HepG2 (cell line): ENCODE results near the gene PPP2R5B. TPM values are rescaled to one million over a fixed set of nuclear protein-coding genes. Genes with fewer than 3 reads are reported as not detected.

ENCODE experiments used
- AGO1 ChIP-seq: fragments of 200-400 bp; formaldehyde crosslinking; IDR thresholded peaks from 2 replicates; pipeline ENCODE4 v1.6.1; 2017; ENCODE audit warnings: mild to moderate bottlenecking, low read depth, low read length, moderate library complexity; ENCODE audit not compliant: poor library complexity, severe bottlenecking
- ERF ChIP-seq: IDR thresholded peaks from 2 replicates; pipeline ENCODE4 v1.6.1; 2018; ENCODE audit warnings: missing biosample characterization, missing genetic modification reagents
- NR1H2 ChIP-seq: sonication (generic); formaldehyde crosslinking; IDR thresholded peaks from 2 replicates; pipeline ENCODE4 v1.8.1; 2022; ENCODE audit warnings: low read depth, missing genetic modification reagents, borderline replicate concordance
- NR2C2 ChIP-seq: sonication (generic); formaldehyde crosslinking; IDR thresholded peaks from 2 replicates; pipeline ENCODE4 v1.4.0; 2020; ENCODE audit warnings: missing genetic modification reagents, mild to moderate bottlenecking, moderate library complexity, borderline replicate concordance
- PHF21A ChIP-seq: sonication (generic); formaldehyde crosslinking; IDR thresholded peaks from 2 replicates; pipeline ENCODE4 v1.5.0; 2020; ENCODE audit warnings: mild to moderate bottlenecking, missing genetic modification reagents
- RERE ChIP-seq: IDR thresholded peaks from 2 replicates; pipeline ENCODE4 v1.6.1; 2016; ENCODE audit warnings: low read depth, missing genetic modification reagents, missing compliant biosample characterization
- SP1 ChIP-seq, 2 experiments: fragments of 450-650 bp in 1 of 2; sonication (generic) in 1 of 2; formaldehyde crosslinking in 1 of 2; IDR thresholded peaks; 2 replicates each; pipeline versions ENCODE4 v1.4.0 to v1.6.1; 2016 to 2020; ENCODE audit warnings: missing genetic modification reagents in 1 of 2
- THAP8 ChIP-seq: sonication (generic); formaldehyde crosslinking; IDR thresholded peaks from 2 replicates; pipeline ENCODE4 v1.5.1; 2020; ENCODE audit warnings: missing genetic modification reagents, mild to moderate bottlenecking, borderline replicate concordance
- ZNF225 ChIP-seq: sonication (generic); formaldehyde crosslinking; IDR thresholded peaks from 2 replicates; pipeline ENCODE4 v1.4.0; 2020; ENCODE audit warnings: mild to moderate bottlenecking, missing genetic modification reagents
- ZNF335 ChIP-seq: sonication (generic); formaldehyde crosslinking; IDR thresholded peaks from 2 replicates; pipeline ENCODE4 v1.4.0; 2020; ENCODE audit warnings: missing genetic modification reagents
- ZNF343 ChIP-seq: sonication (generic); formaldehyde crosslinking; IDR thresholded peaks from 2 replicates; pipeline ENCODE4 v1.4.0; 2020; ENCODE audit warnings: mild to moderate bottlenecking, missing genetic modification reagents
- ZNF749 ChIP-seq: sonication (generic); formaldehyde crosslinking; IDR thresholded peaks from 2 replicates; pipeline ENCODE4 v1.8.0; 2022; ENCODE audit warnings: mild to moderate bottlenecking, missing genetic modification reagents, moderate library complexity, borderline replicate concordance
- ZNF776 ChIP-seq: sonication (generic); formaldehyde crosslinking; IDR thresholded peaks from 2 replicates; pipeline ENCODE4 v1.4.0; 2020; ENCODE audit warnings: mild to moderate bottlenecking, missing genetic modification reagents
- ZNF782 ChIP-seq: sonication (generic); formaldehyde crosslinking; IDR thresholded peaks from 2 replicates; pipeline ENCODE4 v1.4.0; 2020; ENCODE audit warnings: missing genetic modification reagents, mild to moderate bottlenecking, borderline replicate concordance
- polyA plus RNA-seq, 8 experiments: library from polyadenylated mRNA; depleted of rRNA in 3 of 8; stranded (reverse) in 7 of 8; unstranded in 1 of 8; fragments of >200 nt; fragmentation: Illumina TruSeq in 4 of 8; extraction: Trizol in 4 of 8; gene quantifications; 2 replicates each; pipeline versions ENCODE4 v1.2.1 to v1.2.3, GENCODE V29; 2011 to 2016; ENCODE audit warnings: low read depth in 4 of 8, missing spikeins in 1 of 8, mixed read lengths in 1 of 8; ENCODE audit not compliant: insufficient read depth in 1 of 8
- total RNA-seq, 5 experiments: library from RNA; depleted of rRNA; stranded (reverse); fragments of >200 nt; fragmentation: Illumina TruSeq; extraction: Trizol; gene quantifications; 2 replicates each; pipeline ENCODE4 v1.2.3, GENCODE V29; 2016; ENCODE audit warnings: low read depth in 1 of 5
- TF ChIP-seq, protein P1 (sequence below): sonication (generic); formaldehyde crosslinking; IDR thresholded peaks from 2 replicates; pipeline ENCODE4; 2020; ENCODE audit warnings: missing genetic modification reagents, mild to moderate bottlenecking, borderline replicate concordance
- TF ChIP-seq, protein P2 (sequence below): sonication (generic); formaldehyde crosslinking; IDR thresholded peaks from 2 replicates; pipeline ENCODE4 v1.5.0; 2020; ENCODE audit warnings: missing genetic modification reagents

The PPP2R5B gene
- total and polyA plus RNA-seq, 2 of the 13 experiments (the other 11 are each of a cell fraction or from before 2014, with no cell fraction given): 2.3 to 8.3 TPM

GRCh38 chr11:64916775-64917662 lies 7.5 kb upstream of the PPP2R5B start, which contains the start of gene ATG2A (continued):
- TF ChIP-seq, protein P1, sequence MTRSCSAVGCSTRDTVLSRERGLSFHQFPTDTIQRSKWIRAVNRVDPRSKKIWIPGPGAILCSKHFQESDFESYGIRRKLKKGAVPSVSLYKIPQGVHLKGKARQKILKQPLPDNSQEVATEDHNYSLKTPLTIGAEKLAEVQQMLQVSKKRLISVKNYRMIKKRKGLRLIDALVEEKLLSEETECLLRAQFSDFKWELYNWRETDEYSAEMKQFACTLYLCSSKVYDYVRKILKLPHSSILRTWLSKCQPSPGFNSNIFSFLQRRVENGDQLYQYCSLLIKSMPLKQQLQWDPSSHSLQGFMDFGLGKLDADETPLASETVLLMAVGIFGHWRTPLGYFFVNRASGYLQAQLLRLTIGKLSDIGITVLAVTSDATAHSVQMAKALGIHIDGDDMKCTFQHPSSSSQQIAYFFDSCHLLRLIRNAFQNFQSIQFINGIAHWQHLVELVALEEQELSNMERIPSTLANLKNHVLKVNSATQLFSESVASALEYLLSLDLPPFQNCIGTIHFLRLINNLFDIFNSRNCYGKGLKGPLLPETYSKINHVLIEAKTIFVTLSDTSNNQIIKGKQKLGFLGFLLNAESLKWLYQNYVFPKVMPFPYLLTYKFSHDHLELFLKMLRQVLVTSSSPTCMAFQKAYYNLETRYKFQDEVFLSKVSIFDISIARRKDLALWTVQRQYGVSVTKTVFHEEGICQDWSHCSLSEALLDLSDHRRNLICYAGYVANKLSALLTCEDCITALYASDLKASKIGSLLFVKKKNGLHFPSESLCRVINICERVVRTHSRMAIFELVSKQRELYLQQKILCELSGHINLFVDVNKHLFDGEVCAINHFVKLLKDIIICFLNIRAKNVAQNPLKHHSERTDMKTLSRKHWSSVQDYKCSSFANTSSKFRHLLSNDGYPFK: 0 out of 2 replicates have a peak, but pooled peaks have one; percentile 34
- TF ChIP-seq ZNF225 (peak; percentile 27; the same call in 1 of the 2 replicates), ZNF782 (CRISPR knock-in tag) (peak; percentile 55; the same call in 1 of the 2 replicates), PHF21A (CRISPR knock-in tag) (peak; percentile 81), RERE (CRISPR knock-in tag) (no peak), ZNF776 (CRISPR knock-in tag) (0 out of 2 replicates have a peak, but pooled peaks have one; percentile 57), NR1H2 (no peak), ZNF749 (CRISPR knock-in tag) (peak; percentile 90; the same call in 1 of the 2 replicates), ZNF335 (0 out of 2 replicates have a peak, but pooled peaks have one; percentile 22), NR2C2 (CRISPR knock-in tag) (peak; percentile 84), SP1 (IDR thresholded peaks at IDR 0.05) (no peak), SP1 (CRISPR knock-in tag; IDR thresholded peaks at IDR 0.05) (peak; percentile 98), THAP8 (CRISPR knock-in tag) (no peak; the same call in 1 of the 2 replicates), AGO1 (no peak), ERF (peak; percentile 55; the same call in 1 of the 2 replicates), ZNF343 (CRISPR knock-in tag) (0 out of 2 replicates have a peak, but pooled peaks have one; percentile 57)
- TF ChIP-seq, protein P2, sequence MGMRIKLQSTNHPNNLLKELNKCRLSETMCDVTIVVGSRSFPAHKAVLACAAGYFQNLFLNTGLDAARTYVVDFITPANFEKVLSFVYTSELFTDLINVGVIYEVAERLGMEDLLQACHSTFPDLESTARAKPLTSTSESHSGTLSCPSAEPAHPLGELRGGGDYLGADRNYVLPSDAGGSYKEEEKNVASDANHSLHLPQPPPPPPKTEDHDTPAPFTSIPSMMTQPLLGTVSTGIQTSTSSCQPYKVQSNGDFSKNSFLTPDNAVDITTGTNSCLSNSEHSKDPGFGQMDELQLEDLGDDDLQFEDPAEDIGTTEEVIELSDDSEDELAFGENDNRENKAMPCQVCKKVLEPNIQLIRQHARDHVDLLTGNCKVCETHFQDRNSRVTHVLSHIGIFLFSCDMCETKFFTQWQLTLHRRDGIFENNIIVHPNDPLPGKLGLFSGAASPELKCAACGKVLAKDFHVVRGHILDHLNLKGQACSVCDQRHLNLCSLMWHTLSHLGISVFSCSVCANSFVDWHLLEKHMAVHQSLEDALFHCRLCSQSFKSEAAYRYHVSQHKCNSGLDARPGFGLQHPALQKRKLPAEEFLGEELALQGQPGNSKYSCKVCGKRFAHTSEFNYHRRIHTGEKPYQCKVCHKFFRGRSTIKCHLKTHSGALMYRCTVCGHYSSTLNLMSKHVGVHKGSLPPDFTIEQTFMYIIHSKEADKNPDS (CRISPR knock-in tag): peak; percentile 58; the same call in 1 of the 2 replicates
